GM12891 (cell line): ENCODE measurements around the gene FRMD8.
"Not testable (repeated sequence)": the region's sequence is repeated elsewhere in the genome, so short reads cannot be mapped to it uniquely, and the experiment has no call there.

Experiments used
- DNase-seq: peaks from one replicate; pipeline ENCODE4 v3.0.0; 2011; ENCODE audit warnings: low spot score; ENCODE audit not compliant: insufficient read length
- FAIRE-seq: peaks from 2 replicates; lab custom pipeline; 2011; peaks lifted over from hg19 to GRCh38; lab: Jason Lieb, UNC
- PAX5 ChIP-seq: IDR thresholded peaks from 2 replicates; pipeline ENCODE4 v1.6.1; 2011; ENCODE audit warnings: low read length, moderate library complexity, mild to moderate bottlenecking; ENCODE audit not compliant: insufficient read depth, severe bottlenecking
- POLR2A ChIP-seq: IDR thresholded peaks from 2 replicates; pipeline ENCODE4 v1.6.1; 2011; ENCODE audit warnings: low read depth, low read length, control low read depth
- POLR2AphosphoS5 ChIP-seq: IDR thresholded peaks from 2 replicates; pipeline ENCODE4 v1.6.1; 2011; ENCODE audit warnings: low read depth, low read length, control low read depth
- POU2F2 ChIP-seq: IDR thresholded peaks from 2 replicates; pipeline ENCODE4 v1.6.1; 2011; ENCODE audit warnings: low read depth, mild to moderate bottlenecking, control low read depth, low read length, moderate library complexity
- SPI1 ChIP-seq: IDR thresholded peaks from 2 replicates; pipeline ENCODE4 v1.6.1; 2011; ENCODE audit warnings: low read depth, low read length, control low read depth
- TAF1 ChIP-seq: IDR thresholded peaks from 2 replicates; pipeline ENCODE4 v1.6.1; 2011; ENCODE audit warnings: low read depth, low read length, control low read depth

Gene FRMD8

GRCh38 chr11:65412271-65413076 is 26.0 kb downstream of the FRMD8 start:
- no peak for FAIRE-seq
- DNase-seq, result no peak
- TF ChIP-seq PAX5, result no peak
- no peak for TF ChIP-seq POLR2A
- TF ChIP-seq TAF1, result no peak
- no peak for TF ChIP-seq POLR2AphosphoS5
- no peak for TF ChIP-seq POU2F2
- no peak for TF ChIP-seq SPI1

DNA sequence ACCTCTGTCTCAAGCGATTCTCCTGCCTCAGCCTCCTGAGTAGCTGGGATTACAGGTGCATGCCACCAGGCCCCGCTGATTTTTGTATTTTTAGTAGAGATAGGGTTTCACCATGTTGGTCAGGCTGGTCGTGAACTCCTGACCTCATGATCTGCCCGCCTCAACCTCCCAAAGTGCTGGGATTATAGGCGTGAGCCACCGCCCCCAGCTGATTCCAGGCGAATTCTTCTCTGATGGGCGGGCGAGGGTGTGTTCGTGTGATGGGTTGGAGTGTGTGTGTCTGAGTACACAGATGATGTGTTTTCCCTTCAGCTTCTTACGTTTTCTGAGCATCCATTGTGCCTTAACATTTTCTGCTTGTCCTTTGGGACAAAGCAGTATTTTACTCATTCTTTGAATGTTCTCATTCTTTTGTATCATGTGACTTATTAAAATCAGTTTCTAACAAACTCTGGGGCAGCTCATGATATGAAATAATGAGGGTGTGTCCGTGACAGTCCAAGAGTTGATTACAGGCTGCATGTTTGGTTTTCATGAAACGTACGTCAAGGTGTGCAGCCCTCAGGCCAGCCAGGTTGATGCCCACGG is 26.7 kb downstream of the FRMD8 start:
- not testable (repeated sequence) for DNase-seq, FAIRE-seq

DNA sequence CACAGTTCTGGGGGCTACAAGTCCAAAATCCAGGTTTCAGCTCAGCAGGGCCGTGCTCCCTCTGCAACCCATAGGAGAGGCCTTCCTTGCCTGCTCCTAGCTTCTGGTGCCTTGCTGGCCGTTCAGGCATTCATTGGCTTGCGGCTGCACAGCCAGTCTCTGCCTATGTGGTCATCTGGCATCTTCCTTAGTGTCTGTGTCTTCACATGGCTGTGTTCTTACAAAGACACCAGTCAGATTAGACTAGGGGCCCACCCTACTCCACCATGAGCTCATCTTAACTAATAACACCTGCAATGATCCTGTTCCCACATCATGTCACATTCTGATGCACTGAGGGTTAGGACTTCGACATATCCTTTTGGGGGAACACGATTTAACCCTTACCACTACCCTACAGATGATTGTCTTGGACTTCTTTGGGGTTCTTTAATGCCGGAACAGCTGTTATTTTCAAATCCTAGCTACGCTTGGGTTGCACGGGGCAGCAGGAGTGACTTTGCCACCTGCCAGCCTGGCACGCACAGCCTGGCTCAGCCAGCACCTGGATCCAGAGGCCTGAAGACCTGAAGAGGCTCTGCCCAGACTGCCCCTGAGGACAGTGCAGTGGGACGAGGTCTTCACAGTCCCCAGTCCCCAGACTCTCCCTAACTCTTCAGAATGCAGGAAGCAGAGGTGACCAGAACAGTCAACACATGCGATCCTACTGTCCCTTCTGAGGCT is 28.5 kb downstream of the FRMD8 start:
- FAIRE-seq (no peak), DNase-seq (no peak)
- TF ChIP-seq SPI1 (no peak), PAX5 (no peak), POU2F2 (no peak), TAF1 (no peak), POLR2A (no peak), POLR2AphosphoS5 (no peak)

- FAIRE-seq (no peak), DNase-seq (no peak)
- TF ChIP-seq PAX5 (no peak), SPI1 (no peak), POU2F2 (no peak), POLR2A (no peak), TAF1 (no peak), POLR2AphosphoS5 (no peak)
These were observed 29.3 kb downstream of the FRMD8 start for GRCh38 chr11:65415499-65416340.

GRCh38 chr11:65416341-65416824 is 29.9 kb downstream of the FRMD8 start:
- TF ChIP-seq POU2F2 (peak; percentile 77; the same call in 1 of the 2 replicates), SPI1 (no peak), PAX5 (peak; percentile 30)
- FAIRE-seq (peak; percentile 98), DNase-seq (peak; percentile 93)

DNA sequence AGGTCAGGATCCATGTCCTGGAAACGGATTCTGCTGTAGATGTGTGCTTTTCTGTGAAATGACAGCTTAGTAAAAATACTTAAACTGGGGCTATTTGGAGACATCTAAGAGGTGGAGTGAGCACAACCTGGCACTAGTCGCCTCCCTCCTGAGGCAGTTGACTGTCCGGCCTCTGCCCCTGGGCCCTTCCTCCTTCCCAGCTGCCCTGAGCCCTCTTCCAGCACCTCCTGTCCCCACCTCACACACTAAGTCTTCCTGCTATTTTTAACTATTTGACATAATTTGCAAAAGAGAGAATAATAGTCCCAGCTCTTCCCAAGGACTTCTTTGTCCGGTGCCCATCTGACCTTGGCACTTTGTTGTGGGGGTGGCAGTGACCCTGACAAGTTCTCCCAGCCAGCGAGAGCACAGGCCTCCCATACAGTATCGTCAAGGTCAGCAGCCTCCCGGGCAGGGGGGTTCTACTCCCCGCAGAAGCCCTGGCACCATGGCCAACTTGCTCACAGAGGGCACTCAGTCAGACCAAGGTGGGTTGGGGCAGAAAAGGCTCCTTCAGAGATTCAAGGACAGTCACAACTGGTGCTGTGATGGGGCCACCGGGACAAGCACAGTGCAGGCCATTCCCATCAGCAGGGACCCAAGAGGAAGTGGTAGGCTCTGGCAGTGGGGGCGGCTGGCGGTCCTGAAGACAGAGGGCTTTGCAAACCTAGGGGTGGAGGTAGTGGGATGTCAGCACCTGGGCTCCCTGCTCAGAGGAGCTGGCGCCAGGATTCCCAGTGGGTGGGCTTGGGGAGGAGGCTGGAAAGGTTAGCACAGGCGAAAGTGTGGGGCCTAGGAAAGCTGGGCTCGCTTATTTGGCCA is 30.6 kb downstream of the FRMD8 start:
- TF ChIP-seq POU2F2 (no peak), SPI1 (peak; percentile 84)
- DNase-seq (no peak), FAIRE-seq (peak; percentile 52)

DNA sequence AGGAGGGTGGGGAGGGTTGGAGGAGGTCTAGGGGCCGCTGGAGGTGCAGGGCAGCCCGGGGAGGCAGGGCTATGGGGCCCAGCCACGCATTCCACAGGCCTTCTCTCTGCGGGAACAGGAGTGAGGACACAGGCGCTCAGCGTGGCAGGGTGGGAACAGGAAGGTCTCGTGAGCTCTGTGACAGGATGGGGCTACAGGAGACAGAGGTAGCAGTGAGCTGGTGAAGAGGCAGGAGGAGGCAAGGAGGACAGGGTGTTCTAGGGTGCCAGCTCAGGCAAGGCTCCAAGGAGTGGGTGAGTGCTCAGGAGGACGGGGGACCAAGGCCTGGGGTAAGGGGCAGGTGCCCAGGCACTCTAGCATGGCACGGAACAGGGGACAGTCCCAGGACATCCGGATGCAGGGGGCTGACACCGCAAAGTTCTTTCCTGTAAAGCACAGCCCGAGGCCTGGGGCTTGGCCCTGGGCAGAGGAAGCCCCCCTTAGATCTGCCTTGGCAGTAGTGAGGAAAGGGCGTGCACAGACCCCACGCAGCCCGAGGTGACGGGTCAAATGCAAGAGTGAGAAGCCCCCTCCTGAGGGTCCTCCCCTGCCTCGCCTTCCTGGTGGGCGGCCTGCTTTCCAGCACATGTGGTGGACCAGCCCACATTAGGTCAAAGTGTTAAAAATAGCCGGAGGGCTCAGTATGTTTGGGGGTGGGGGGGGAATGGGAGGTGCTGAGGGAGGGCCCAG is 31.4 kb downstream of the FRMD8 start:
- FAIRE-seq (peak; percentile 57), DNase-seq (no peak)
- peak; percentile 27; the same call in 1 of the 2 replicates for TF ChIP-seq POLR2AphosphoS5
- TF ChIP-seq TAF1, result no peak
- TF ChIP-seq POU2F2, result 0 out of 2 replicates have a peak, but pooled peaks have one; percentile 6

DNA sequence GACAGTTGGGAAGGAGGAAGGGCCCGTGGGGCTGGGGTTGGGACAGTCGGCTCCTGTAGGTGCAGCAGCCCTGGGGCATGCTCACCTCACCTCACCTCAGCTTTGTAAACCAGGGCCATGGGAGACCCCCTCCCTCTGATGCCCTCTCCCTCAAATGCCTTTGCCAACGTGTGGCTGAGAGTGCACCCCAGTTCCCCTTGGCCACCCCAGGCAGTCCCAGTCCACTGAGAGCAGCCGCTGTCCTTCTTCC is 31.9 kb downstream of the FRMD8 start:
- FAIRE-seq, result no peak
- peak; percentile 75; the same call in 1 of the 2 replicates for TF ChIP-seq POLR2A
- TF ChIP-seq PAX5, result no peak
- TF ChIP-seq SPI1, result peak; percentile 20; the same call in 1 of the 2 replicates
- peak; percentile 73 for TF ChIP-seq POLR2AphosphoS5
- TF ChIP-seq POU2F2, result no peak; the same call in none of the 2 replicates
- DNase-seq, result no peak
